HFFc6 (cell line): ENCODE results near the gene RBFOX2. TPM values are rescaled to one million over a fixed set of nuclear protein-coding genes. Genes with fewer than 3 reads are reported as not detected.

Experiments used
- DNase-seq: peaks from one replicate; pipeline ENCODE4 v3.0.0-alpha.2; 2018
- H3K27ac Mint-ChIP-seq: 2 replicates; pipeline ENCODE4 v1.8.0; 2020; ENCODE audit warnings: mild to moderate bottlenecking, mixed read lengths
- H3K27me3 Mint-ChIP-seq: 2 replicates; pipeline ENCODE4 v1.8.0; 2021; ENCODE audit warnings: mild to moderate bottlenecking, moderate library complexity, mixed read lengths; ENCODE audit not compliant: insufficient read depth
- H3K36me3 Mint-ChIP-seq: 2 replicates; pipeline ENCODE4 v1.8.0; 2021; ENCODE audit warnings: low read depth, mixed read lengths
- H3K4me1 Mint-ChIP-seq: 2 replicates; pipeline ENCODE4 v1.8.0; 2020; ENCODE audit warnings: low read depth, mixed read lengths
- H3K4me3 Mint-ChIP-seq: 2 replicates; pipeline ENCODE4 v1.8.0; 2020; ENCODE audit warnings: mild to moderate bottlenecking, moderate library complexity, mixed read lengths
- H3K9me3 Mint-ChIP-seq: 2 replicates; pipeline ENCODE4 v1.8.0; 2020; ENCODE audit warnings: mild to moderate bottlenecking, mixed read lengths
- total RNA-seq, 6 experiments: library from RNA; stranded (reverse); fragmentation: NEBNext Ultra II Directional; extraction: Animal tissue kit (Norgen Biotek cat#: 25700); gene quantifications; 2 replicates in 1 of 6; 3 replicates in 5 of 6; pipeline ENCODE4 v1.2.3, GENCODE V29; 2021
- TF ChIP-seq, protein P1 (sequence below): fragments of 200-600 bp; sonication (generic); IDR thresholded peaks from 2 replicates; pipeline ENCODE4 v1.5.0; 2021; ENCODE audit warnings: antibody characterized with exemption, mild to moderate bottlenecking

RBFOX2 gene
- total RNA-seq, 6 experiments from 2014 or later: 139 to 165 (median 155) TPM

DNA sequence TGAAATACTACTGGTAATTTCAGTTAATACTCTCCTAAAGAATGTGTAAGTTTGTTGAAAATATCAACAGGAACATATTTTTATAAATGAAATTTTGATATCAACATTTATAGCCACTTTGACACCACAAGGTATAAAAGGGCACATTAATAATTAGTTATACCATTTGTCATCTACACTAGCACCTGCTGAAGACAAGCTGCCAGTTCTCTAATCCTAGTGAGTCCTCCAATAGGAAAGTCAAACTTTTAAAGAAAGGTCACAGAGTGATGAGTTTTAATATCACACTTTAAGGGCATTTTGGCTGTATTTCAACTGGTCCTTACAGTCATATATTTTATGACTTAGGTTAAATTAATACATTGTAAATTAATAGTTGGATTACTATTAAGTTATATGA, 258.6 kb downstream of the RBFOX2 start:
- DNase-seq: no peak
- Mint-ChIP-seq H3K27me3 (no peaks in the 10 kb centered on the region; the same call in 1 of the 2 replicates), H3K27ac (no peak overlapping the region), H3K9me3 (no peaks in the 10 kb centered on the region), H3K36me3 (peaks cover 16% of the 10 kb centered on the region), H3K4me1 (peaks cover 21% of the 10 kb centered on the region), H3K4me3 (no peak overlapping the region)
- TF ChIP-seq, protein P1, sequence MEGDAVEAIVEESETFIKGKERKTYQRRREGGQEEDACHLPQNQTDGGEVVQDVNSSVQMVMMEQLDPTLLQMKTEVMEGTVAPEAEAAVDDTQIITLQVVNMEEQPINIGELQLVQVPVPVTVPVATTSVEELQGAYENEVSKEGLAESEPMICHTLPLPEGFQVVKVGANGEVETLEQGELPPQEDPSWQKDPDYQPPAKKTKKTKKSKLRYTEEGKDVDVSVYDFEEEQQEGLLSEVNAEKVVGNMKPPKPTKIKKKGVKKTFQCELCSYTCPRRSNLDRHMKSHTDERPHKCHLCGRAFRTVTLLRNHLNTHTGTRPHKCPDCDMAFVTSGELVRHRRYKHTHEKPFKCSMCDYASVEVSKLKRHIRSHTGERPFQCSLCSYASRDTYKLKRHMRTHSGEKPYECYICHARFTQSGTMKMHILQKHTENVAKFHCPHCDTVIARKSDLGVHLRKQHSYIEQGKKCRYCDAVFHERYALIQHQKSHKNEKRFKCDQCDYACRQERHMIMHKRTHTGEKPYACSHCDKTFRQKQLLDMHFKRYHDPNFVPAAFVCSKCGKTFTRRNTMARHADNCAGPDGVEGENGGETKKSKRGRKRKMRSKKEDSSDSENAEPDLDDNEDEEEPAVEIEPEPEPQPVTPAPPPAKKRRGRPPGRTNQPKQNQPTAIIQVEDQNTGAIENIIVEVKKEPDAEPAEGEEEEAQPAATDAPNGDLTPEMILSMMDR: no peak

DNA sequence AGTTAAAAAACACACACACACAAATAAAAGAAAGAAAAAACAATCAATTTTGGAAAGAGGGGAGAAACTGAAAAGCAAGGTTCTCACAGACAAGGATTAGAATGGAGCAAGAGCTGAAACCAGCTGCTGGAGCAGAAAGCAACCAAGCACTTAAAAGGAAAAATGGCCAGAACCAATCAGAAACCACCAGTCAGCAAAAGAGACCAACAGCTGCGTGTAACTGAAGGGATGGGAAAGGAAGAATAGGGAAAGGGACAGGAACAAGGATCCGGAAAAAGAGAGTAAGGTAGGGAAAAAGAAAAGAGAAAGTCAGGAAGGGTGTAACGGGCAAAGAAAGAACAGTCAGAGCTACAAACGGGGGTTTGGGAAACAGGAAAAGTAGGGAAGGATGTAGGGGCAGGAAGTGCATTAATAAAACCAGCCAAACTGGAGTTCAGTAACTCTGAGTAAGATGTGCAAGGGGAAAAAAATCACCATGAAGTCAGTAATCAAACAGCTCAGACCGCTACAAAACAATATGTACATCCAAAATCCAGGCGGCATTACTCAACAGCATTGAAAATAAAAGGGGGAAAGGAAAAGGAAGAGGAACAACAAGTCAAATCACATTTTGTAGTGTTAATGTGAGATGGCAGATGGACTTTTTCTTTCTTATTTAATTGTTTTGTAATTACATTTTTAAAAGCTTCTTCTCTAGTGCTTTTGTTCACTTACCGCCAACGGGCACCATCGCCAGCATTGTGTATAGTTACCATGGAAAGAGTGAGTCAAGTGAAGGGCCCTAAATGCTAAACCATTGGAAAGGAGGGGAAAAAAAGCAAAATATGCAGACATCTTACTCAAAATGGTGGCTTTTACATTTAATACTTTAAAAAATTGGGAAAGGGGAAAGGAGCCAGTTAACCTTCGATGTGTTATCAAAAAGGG, 261.7 kb downstream of the RBFOX2 start:
- TF ChIP-seq, protein P1: no peak
- Mint-ChIP-seq H3K9me3 (no peaks in the 10 kb centered on the region), H3K36me3 (peaks cover 26% of the 10 kb centered on the region), H3K27ac (peak overlapping the region; percentile 59), H3K27me3 (no peaks in the 10 kb centered on the region; the same call in 1 of the 2 replicates), H3K4me1 (peaks cover 21% of the 10 kb centered on the region), H3K4me3 (peak overlapping the region; percentile 20)
- DNase-seq: no peak

DNA sequence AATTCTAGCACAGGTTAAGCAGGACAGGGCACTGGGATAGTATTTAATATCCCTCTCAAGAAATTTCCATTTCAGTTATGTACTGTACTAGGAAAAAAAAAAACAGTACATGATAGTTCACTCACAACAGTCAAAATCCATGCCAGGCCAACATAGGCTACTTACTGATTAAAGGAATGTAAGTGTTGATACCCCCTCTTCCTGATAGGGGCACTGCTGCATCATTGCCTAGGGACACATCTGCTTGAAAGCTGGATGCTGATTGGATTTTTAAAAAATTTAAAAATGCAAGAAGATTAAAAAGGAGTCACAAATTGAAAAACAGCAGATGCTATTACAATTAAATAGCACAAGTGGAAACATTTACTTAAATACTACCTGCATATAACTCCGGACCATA, 267.6 kb downstream of the RBFOX2 start:
- peaks cover under 1% of the 10 kb centered on the region for H3K4me1 Mint-ChIP-seq
- peaks cover 41% of the 10 kb centered on the region for H3K36me3 Mint-ChIP-seq
- DNase-seq: no peak
- peak overlapping the region; percentile 12; the same call in 1 of the 2 replicates for H3K27ac Mint-ChIP-seq
- no peaks in the 10 kb centered on the region for H3K9me3 Mint-ChIP-seq
- no peak overlapping the region for H3K4me3 Mint-ChIP-seq
- no peaks in the 10 kb centered on the region; the same call in none of the 2 replicates for H3K27me3 Mint-ChIP-seq
- TF ChIP-seq, protein P1: peak; percentile 42

DNA sequence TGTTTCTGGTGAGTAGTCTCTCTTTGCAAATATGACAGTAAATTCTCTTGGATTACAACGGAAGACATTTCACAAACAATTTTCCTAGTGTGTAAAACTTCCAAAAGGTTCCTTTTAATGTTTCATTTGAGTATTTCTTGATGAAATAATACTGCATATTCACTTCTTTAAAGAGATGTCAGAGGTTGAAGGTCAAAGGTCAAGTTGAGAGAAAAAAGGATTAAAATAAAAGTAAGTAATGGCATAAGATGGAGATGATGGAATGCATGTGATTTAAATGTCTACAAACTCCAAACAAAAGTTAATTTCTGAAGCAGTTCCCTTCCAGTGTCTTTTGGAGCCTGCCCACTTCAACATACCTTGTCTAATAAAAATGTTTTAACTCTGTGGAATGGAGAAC, 270.2 kb downstream of the RBFOX2 start:
- Mint-ChIP-seq H3K9me3 (no peaks in the 10 kb centered on the region), H3K4me1 (peaks cover under 1% of the 10 kb centered on the region; the same call in 1 of the 2 replicates), H3K36me3 (peaks cover 36% of the 10 kb centered on the region)

DNA sequence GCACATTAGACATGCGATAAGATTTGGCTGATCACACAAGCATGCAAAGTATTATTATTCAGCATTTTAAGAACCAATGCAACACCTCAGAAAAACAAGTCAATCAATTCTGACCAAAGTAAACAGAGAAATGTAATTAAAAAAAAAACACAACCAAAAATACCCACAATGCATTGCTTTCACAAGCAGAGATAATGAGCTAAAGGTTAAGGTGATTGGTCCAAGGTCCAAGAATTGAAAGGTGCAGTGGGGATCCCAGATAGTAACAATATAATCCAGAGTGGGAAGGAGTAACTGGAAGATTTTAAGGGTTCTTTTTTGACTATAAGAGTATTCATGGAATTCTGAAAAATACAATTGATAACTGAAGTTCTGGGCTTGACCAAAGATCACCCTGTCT, 271.9 kb downstream of the RBFOX2 start:
- Mint-ChIP-seq H3K36me3 (peaks cover 43% of the 10 kb centered on the region), H3K4me1 (peaks cover 14% of the 10 kb centered on the region), H3K4me3 (no peak overlapping the region), H3K27me3 (no peaks in the 10 kb centered on the region; the same call in none of the 2 replicates), H3K27ac (no peak overlapping the region), H3K9me3 (no peaks in the 10 kb centered on the region)
- TF ChIP-seq, protein P1: no peak
- no peak for DNase-seq

More for the DNA sequence above, 270.2 kb downstream of the RBFOX2 start:
- no peak overlapping the region for H3K4me3 Mint-ChIP-seq
- H3K27me3 Mint-ChIP-seq: no peaks in the 10 kb centered on the region; the same call in none of the 2 replicates
- TF ChIP-seq, protein P1: no peak
- H3K27ac Mint-ChIP-seq: no peak overlapping the region
- DNase-seq: no peak
